Measurements from ENCODE around the gene MSRB2. TPM values are rescaled to one million over a fixed set of nuclear protein-coding genes. Genes with fewer than 3 reads are reported as not detected.
A peak's percentile ranks its signal among the peaks of the same experiment; 100 is the strongest.

MSRB2 gene
- total and polyA plus RNA-seq, 2 experiments from 2014 or later = 9.5 to 34.6 TPM

- H3K79me2 ChIP-seq (replicated peaks; ENCODE audit: insufficient read depth) = no peaks in the 10 kb centered on the region; the same call in 1 of the 2 replicates
- H3F3A ChIP-seq (replicated peaks; ENCODE audit: low read depth) = 0 out of 2 replicates have a peak, but pooled peaks cover 6% of the 10 kb centered on the region
- no peaks in the 10 kb centered on the region for H4K20me1 ChIP-seq (replicated peaks; ENCODE audit: insufficient read depth)
- peaks cover 12% of the 10 kb centered on the region; the same call in 2 of the 3 replicates for H3K36me3 Mint-ChIP-seq (ENCODE audit: low read depth)
- ATAC-seq (peak; percentile 80), DNase-seq (ENCODE audit: low spot score) (peak; percentile 67)
- peaks cover 35% of the 10 kb centered on the region for H3K4me1 ChIP-seq (ENCODE audit: insufficient read depth)
- peaks cover 24% of the 10 kb centered on the region; the same call in 2 of the 3 replicates for H3K9me3 Mint-ChIP-seq
- peak overlapping the region; percentile 79 for H3K4me3 ChIP-seq
- H3K36me3 ChIP-seq (ENCODE audit: insufficient read depth) = no peaks in the 10 kb centered on the region
- peak overlapping the region; percentile 89 for H3K4me3 Mint-ChIP-seq
- H3K27me3 ChIP-seq (ENCODE audit: insufficient read depth) = no peaks in the 10 kb centered on the region
- TF ChIP-seq ETS1 (IDR thresholded peaks at IDR 0.05) (no peak), CTCF (conservative IDR thresholded peaks at IDR 0.05; ENCODE audit: low read depth in 2 of 2) (peak in 1 of 2 experiments; percentile 21; a peak in 1 of 4 replicates)
- peak overlapping the region; percentile 86 for H3K4me2 ChIP-seq
- peaks cover 32% of the 10 kb centered on the region for H3K4me1 Mint-ChIP-seq
- peak overlapping the region; percentile 82 for H3K27ac ChIP-seq (ENCODE audit: low read depth)
- peak overlapping the region; percentile 92 for H2AFZ ChIP-seq
- H3K27ac Mint-ChIP-seq = peak overlapping the region; percentile 91
- peaks cover 8% of the 10 kb centered on the region for H3K27me3 Mint-ChIP-seq (ENCODE audit: insufficient read depth, low read depth, poor library complexity)
- no peaks in the 10 kb centered on the region for H3K9me2 ChIP-seq (ENCODE audit: insufficient read depth)
Measured at GRCh38 chr10:23095966-23096801, 805 bp downstream of the MSRB2 start.

- TF ChIP-seq REST (IDR thresholded peaks at IDR 0.05; ENCODE audit: unreplicated experiment) = no peak
- Histone ChIP-seq H4K20me1 (replicated peaks; ENCODE audit: insufficient read depth) (no peaks in the 10 kb centered on the region), H3F3A (replicated peaks; ENCODE audit: low read depth) (0 out of 2 replicates have a peak, but pooled peaks cover 6% of the 10 kb centered on the region), H3K9me2 (ENCODE audit: insufficient read depth) (no peaks in the 10 kb centered on the region), H3K4me3 (peak overlapping the region; percentile 79), H3K79me2 (replicated peaks; ENCODE audit: insufficient read depth) (no peaks in the 10 kb centered on the region; the same call in 1 of the 2 replicates), H3K4me1 (ENCODE audit: insufficient read depth) (peaks cover 35% of the 10 kb centered on the region), H3K27me3 (ENCODE audit: insufficient read depth) (no peaks in the 10 kb centered on the region), H3K27ac (ENCODE audit: low read depth) (no peak overlapping the region), H3K4me2 (peak overlapping the region; percentile 86), H2AFZ (no peak overlapping the region), H3K36me3 (ENCODE audit: insufficient read depth) (no peaks in the 10 kb centered on the region)
- Mint-ChIP-seq H3K27ac (no peak overlapping the region), H3K4me1 (peaks cover 32% of the 10 kb centered on the region), H3K27me3 (ENCODE audit: insufficient read depth, low read depth, poor library complexity) (peaks cover 8% of the 10 kb centered on the region), H3K9me3 (peaks cover 24% of the 10 kb centered on the region; the same call in 2 of the 3 replicates), H3K36me3 (ENCODE audit: low read depth) (peaks cover 12% of the 10 kb centered on the region; the same call in 2 of the 3 replicates), H3K4me3 (peak overlapping the region; percentile 89)
- DNase-seq (ENCODE audit: low spot score) = no peak
- ATAC-seq = no peak
Measured at GRCh38 chr10:23096802-23097549, 1.6 kb downstream of the MSRB2 start.
